Measurements from ENCODE around the gene LTBP1.

The LTBP1 gene

GRCh38 chr2:33123216-33123615 lies 176.5 kb downstream of the LTBP1 start:
- no peak for TF ChIP-seq CTCF (IDR thresholded peaks at IDR 0.05; ENCODE audit: insufficient read depth, low read length, poor library complexity, severe bottlenecking)
- Histone ChIP-seq H3K36me3 (ENCODE audit: control insufficient read depth, insufficient read depth, low read length) (no peaks in the 10 kb centered on the region), H3K4me3 (replicated peaks; ENCODE audit: low read depth, low read length) (no peak overlapping the region), H3K27me3 (replicated peaks; ENCODE audit: control insufficient read depth, insufficient read depth, low read length) (no peaks in the 10 kb centered on the region)
- DNase-seq (ENCODE audit: extremely low read depth, insufficient read length) = no peak

GRCh38 chr2:33126552-33126951 lies 179.8 kb downstream of the LTBP1 start:
- no peak for DNase-seq (ENCODE audit: extremely low read depth, insufficient read length)
- Histone ChIP-seq H3K4me3 (replicated peaks; ENCODE audit: low read depth, low read length) (no peak overlapping the region), H3K36me3 (ENCODE audit: control insufficient read depth, insufficient read depth, low read length) (no peaks in the 10 kb centered on the region), H3K27me3 (replicated peaks; ENCODE audit: control insufficient read depth, insufficient read depth, low read length) (no peaks in the 10 kb centered on the region; the same call in none of the 2 replicates)
- TF ChIP-seq CTCF (IDR thresholded peaks at IDR 0.05; ENCODE audit: insufficient read depth, low read length, poor library complexity, severe bottlenecking) = no peak

- no peaks in the 10 kb centered on the region for H3K36me3 ChIP-seq (ENCODE audit: control insufficient read depth, insufficient read depth, low read length)
- TF ChIP-seq CTCF (IDR thresholded peaks at IDR 0.05; ENCODE audit: insufficient read depth, low read length, poor library complexity, severe bottlenecking) = no peak
- no peaks in the 10 kb centered on the region; the same call in none of the 2 replicates for H3K27me3 ChIP-seq (replicated peaks; ENCODE audit: control insufficient read depth, insufficient read depth, low read length)
- no peak for DNase-seq (ENCODE audit: extremely low read depth, insufficient read length)
- no peak overlapping the region for H3K4me3 ChIP-seq (replicated peaks; ENCODE audit: low read depth, low read length)
Measured at GRCh38 chr2:33126958-33127357, 180.2 kb downstream of the LTBP1 start.

- Histone ChIP-seq H3K4me3 (replicated peaks; ENCODE audit: low read depth, low read length) (no peak overlapping the region), H3K36me3 (ENCODE audit: control insufficient read depth, insufficient read depth, low read length) (no peaks in the 10 kb centered on the region), H3K27me3 (replicated peaks; ENCODE audit: control insufficient read depth, insufficient read depth, low read length) (no peaks in the 10 kb centered on the region; the same call in none of the 2 replicates)
- TF ChIP-seq CTCF (IDR thresholded peaks at IDR 0.05; ENCODE audit: insufficient read depth, low read length, poor library complexity, severe bottlenecking) = no peak
- DNase-seq (ENCODE audit: extremely low read depth, insufficient read length) = no peak
Measured at GRCh38 chr2:33129263-33130053, 182.7 kb downstream of the LTBP1 start.

- H3K4me3 ChIP-seq (replicated peaks; ENCODE audit: low read depth, low read length) = no peak overlapping the region
- TF ChIP-seq CTCF (IDR thresholded peaks at IDR 0.05; ENCODE audit: insufficient read depth, low read length, poor library complexity, severe bottlenecking) = no peak
- H3K36me3 ChIP-seq (ENCODE audit: control insufficient read depth, insufficient read depth, low read length) = no peaks in the 10 kb centered on the region
- peaks cover 1% of the 10 kb centered on the region for H3K27me3 ChIP-seq (replicated peaks; ENCODE audit: control insufficient read depth, insufficient read depth, low read length)
- DNase-seq (ENCODE audit: extremely low read depth, insufficient read length) = no peak
Measured at GRCh38 chr2:33130054-33130447, 183.3 kb downstream of the LTBP1 start.

All from GM06990 (cell line).